SU-DHL-6 (cell line): ENCODE results near the gene ACTG1.

Experiments used
- EZH2phosphoT487 ChIP-seq: fragments of 200-600 bp; sonication (generic), shearing (Covaris generic); conservative IDR thresholded peaks from 2 replicates; pipeline ENCODE4 v1.6.1; 2018; ENCODE audit warnings: mild to moderate bottlenecking, antibody characterized with exemption, low read length, moderate library complexity, mixed read lengths
- TF ChIP-seq, protein P1 (sequence below): fragments of 200-600 bp; sonication (generic); IDR thresholded peaks from one replicate; pipeline ENCODE4 v1.5.1; 2017; ENCODE audit warnings: antibody characterized with exemption, mild to moderate bottlenecking, low read length, moderate library complexity; ENCODE audit not compliant: insufficient read depth, poor library complexity, severe bottlenecking

GRCh38 chr17:81480140-81481072 is 32.2 kb downstream of the ACTG1 start:
- TF ChIP-seq, protein P1, sequence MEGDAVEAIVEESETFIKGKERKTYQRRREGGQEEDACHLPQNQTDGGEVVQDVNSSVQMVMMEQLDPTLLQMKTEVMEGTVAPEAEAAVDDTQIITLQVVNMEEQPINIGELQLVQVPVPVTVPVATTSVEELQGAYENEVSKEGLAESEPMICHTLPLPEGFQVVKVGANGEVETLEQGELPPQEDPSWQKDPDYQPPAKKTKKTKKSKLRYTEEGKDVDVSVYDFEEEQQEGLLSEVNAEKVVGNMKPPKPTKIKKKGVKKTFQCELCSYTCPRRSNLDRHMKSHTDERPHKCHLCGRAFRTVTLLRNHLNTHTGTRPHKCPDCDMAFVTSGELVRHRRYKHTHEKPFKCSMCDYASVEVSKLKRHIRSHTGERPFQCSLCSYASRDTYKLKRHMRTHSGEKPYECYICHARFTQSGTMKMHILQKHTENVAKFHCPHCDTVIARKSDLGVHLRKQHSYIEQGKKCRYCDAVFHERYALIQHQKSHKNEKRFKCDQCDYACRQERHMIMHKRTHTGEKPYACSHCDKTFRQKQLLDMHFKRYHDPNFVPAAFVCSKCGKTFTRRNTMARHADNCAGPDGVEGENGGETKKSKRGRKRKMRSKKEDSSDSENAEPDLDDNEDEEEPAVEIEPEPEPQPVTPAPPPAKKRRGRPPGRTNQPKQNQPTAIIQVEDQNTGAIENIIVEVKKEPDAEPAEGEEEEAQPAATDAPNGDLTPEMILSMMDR: no peak
- TF ChIP-seq EZH2phosphoT487: no peak
